ENCODE results near the gene CAMKMT.

The CAMKMT gene

DNA sequence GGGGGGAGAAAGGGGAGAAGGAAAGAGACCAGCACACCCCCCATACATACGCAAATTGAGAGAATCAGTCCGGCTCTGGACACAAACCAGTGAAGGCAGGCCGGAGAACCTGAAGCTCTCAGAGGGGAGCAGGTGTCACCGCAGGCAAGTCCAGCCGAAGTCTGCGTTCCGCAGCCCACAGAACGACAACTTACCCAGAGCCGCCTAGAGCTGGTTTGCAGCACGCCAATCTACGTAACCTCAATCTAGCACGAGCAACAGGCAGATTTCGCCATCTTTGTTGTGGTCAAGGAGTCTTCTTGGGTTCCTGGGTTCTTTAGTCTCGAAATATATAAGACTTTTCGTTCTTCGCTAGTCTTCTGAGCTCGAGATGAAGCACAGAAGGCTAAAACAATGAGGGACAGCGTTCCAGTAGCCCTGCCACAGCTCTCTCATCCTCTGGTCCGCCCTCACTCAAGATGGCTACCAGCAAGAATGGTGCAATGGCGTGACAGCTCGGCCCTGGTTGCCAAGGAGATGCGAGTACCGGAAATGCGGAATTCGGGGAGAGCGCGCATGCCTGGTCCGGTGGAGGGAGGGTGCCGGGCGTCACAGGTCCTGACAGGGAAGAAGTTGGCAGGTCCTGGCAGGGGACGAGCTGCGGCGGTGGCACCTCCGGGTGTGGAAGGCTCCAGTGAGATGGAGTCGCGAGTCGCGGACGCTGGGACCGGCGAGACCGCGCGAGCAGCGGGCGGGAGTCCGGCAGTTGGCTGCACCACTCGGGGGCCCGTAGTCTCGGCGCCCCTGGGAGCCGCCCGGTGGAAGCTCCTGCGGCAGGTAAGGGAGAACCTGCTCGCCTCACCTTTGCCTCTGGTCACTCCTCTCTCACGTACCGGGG is at the start of gene CAMKMT, which contains the start of gene PREPL:
TSS of gene CAMKMT (plus strand) at position 618 of the 877 bp plus-strand sequence.
TSS of gene PREPL (minus strand) at position 165 of the 877 bp plus-strand sequence. CDS start 15,152 bp downstream, outside the sequence.
- peak; percentile 97 for DNase-seq (ENCODE audit: extremely low read depth, low read depth)
- TF ChIP-seq, protein P1, sequence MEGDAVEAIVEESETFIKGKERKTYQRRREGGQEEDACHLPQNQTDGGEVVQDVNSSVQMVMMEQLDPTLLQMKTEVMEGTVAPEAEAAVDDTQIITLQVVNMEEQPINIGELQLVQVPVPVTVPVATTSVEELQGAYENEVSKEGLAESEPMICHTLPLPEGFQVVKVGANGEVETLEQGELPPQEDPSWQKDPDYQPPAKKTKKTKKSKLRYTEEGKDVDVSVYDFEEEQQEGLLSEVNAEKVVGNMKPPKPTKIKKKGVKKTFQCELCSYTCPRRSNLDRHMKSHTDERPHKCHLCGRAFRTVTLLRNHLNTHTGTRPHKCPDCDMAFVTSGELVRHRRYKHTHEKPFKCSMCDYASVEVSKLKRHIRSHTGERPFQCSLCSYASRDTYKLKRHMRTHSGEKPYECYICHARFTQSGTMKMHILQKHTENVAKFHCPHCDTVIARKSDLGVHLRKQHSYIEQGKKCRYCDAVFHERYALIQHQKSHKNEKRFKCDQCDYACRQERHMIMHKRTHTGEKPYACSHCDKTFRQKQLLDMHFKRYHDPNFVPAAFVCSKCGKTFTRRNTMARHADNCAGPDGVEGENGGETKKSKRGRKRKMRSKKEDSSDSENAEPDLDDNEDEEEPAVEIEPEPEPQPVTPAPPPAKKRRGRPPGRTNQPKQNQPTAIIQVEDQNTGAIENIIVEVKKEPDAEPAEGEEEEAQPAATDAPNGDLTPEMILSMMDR (IDR thresholded peaks at IDR 0.05; ENCODE audit: low read depth, low read length): no peak

DNA sequence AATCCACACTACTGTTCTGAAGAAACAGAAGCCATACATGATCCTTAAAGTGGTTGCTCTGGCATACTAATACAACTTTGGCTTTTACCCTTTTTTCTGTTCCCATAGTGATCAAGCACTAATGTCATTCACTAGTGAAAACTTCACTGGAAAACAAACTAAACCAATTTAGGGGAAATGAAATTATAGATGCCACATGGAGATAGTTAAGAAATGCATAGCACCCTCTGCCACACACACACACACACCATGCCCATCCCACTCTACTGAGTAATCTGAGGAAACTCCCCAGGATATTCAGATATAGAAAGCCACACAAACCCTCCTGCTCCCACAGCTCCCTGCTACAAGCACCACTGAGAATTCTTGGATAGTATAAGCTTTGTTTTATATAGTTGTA is 47.4 kb upstream of the CAMKMT start:
- TF ChIP-seq, protein P1 (IDR thresholded peaks at IDR 0.05; ENCODE audit: low read depth, low read length): no peak
- DNase-seq (ENCODE audit: extremely low read depth, low read depth): no peak

DNA sequence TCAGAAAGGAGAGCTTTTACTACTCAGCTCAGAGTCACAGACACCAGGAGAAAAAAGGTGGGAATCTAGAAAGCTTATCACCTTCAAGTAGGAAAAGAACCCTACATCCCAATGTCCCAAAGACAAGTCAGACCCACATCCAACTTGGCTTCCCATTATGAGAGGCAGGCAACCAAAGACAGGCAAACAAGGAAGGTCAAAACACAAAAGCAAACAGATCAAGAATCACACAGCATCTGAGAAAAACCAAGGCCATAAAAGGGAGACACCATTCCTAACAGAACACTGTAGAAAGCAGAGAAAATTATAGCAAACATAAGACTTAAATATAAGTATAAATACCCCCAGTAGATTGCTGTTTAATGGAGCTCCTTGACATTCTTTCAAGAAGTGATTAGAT is 45.8 kb upstream of the CAMKMT start:
- TF ChIP-seq, protein P1 (IDR thresholded peaks at IDR 0.05; ENCODE audit: low read depth, low read length): no peak
- no peak for DNase-seq (ENCODE audit: extremely low read depth, low read depth)

DNA sequence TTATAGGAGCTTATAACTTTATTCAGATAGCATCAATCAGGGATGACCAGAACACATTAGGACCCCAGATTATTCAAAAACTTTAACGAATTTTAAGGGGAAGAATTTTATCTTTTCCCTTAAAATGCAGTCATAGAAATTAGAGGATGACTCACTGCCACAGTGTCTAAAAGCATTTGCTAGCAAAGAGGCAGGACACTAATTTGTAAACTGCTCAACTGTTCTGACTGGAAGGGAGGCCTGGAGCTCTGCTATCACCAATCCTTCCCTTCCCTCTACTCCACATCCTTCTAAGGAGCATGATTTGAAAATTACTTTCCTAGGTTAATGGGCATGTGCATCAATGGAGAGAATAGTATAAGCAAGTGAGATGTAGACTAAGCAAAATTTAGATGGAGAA is 40.9 kb upstream of the CAMKMT start:
- no peak for DNase-seq (ENCODE audit: extremely low read depth, low read depth)
- TF ChIP-seq, protein P1 (IDR thresholded peaks at IDR 0.05; ENCODE audit: low read depth, low read length): no peak

DNA sequence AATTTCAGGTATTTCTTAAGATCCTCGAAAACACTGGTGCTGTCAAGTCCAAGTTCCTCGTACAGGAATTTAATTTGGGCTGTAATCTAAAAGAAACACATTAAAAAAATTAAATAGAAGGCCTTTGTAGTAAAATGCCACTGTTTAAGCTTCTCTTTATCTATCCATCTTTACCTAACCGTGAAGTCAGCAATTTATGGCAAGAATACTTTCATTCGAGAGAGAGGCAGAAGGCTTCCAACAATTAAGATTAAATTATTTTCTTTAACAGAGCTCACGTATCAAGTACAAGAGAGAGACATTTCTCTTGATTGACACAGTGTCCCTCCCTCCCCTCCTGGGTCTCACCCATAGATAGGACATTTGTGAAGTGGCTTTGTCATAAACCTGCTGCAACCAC is 40.4 kb upstream of the CAMKMT start:
- no peak for DNase-seq (ENCODE audit: extremely low read depth, low read depth)
- TF ChIP-seq, protein P1 (IDR thresholded peaks at IDR 0.05; ENCODE audit: low read depth, low read length): no peak

DNA sequence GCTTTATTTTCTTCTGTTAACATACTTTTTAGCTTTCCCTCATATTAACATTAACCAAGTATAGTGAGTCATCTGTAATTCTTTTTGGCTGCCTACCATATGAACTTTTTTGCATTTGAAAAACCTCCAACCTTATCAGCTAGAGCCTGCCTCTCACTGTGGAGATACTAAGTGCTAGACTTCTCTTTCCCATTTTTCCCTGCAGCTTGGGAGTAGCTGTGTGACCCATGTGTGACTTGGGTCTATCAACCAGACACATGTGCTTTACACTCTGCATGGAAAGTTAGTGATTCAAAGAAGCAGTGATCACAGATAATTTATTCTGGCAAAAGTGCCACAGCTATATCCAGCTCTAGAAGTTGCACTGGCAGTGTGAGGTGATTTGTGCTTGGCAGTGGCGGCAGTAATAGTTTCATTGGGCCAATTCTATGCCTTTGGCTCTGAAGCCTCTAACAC is 36.7 kb upstream of the CAMKMT start:
- DNase-seq (ENCODE audit: extremely low read depth, low read depth): peak; percentile 7
- TF ChIP-seq, protein P1 (IDR thresholded peaks at IDR 0.05; ENCODE audit: low read depth, low read length): no peak

DNA sequence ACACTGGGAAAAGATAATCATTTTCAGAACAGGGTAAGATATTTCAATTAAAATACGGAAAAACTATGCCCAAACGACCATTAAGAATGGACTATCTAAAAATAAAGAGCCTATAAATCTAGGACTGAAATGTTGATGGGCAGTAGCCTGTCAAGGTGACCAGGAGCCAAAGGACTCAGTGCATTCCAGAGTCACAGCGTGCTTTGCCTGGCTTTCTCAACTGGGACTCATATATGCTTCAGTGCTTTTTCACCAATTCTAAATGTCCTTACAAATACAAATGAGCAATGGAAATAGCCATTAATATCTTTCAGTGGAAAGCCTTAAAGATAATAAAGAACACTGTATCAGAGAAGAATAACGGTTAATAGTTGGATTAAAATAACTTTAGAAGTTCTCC is 35.9 kb upstream of the CAMKMT start:
- TF ChIP-seq, protein P1 (IDR thresholded peaks at IDR 0.05; ENCODE audit: low read depth, low read length): no peak
- DNase-seq (ENCODE audit: extremely low read depth, low read depth): no peak

Data from AG09319 (cell line).